ENCODE measurements around the gene ABCA13.

GRCh38 chr7:48441848-48442492 is 270.7 kb downstream of the ABCA13 start:
- TF ChIP-seq POLR2AphosphoS5 (IDR thresholded peaks at IDR 0.05; ENCODE audit: low read depth, low read length) (no peak), SIN3A (IDR thresholded peaks at IDR 0.05; ENCODE audit: borderline replicate concordance, insufficient read depth, low read length) (no peak), TAF1 (IDR thresholded peaks at IDR 0.05; ENCODE audit: borderline replicate concordance, insufficient read depth, low read length) (no peak), FOXP2 (optimal IDR thresholded peaks at IDR 0.05; ENCODE audit: borderline replicate concordance, extremely low read depth, extremely low read length, insufficient read depth) (no peak), REST (IDR thresholded peaks at IDR 0.05; ENCODE audit: insufficient read depth in 1 of 2, low read depth in 2 of 2, low read length in 2 of 2) (no peak)
